Caco-2 (cell line): ENCODE measurements around the gene UBE2J2. TPM values are rescaled to one million over a fixed set of nuclear protein-coding genes. Genes with fewer than 3 reads are reported as not detected.

ENCODE experiments used
- BruUV-seq: library from RNA; stranded (reverse); fragments of 400-500 nt; replicated peaks from 2 replicates; lab custom pipeline; 2021; lab: Mats Ljungman, UMichigan
- CTCF ChIA-PET: fragments of 300-600 bp; sonication (Branson Sonifier 250); formaldehyde crosslinking; loops from one replicate; lab custom pipeline; 2022; ENCODE audit warnings: antibody characterized with exemption; lab: Charles Lee
- POLR2A ChIA-PET: fragments of 300-600 bp; sonication (Branson Sonifier 250); formaldehyde crosslinking; loops from one replicate; lab custom pipeline; 2022; ENCODE audit warnings: antibody characterized with exemption; lab: Charles Lee
- DNase-seq, 2 experiments: peaks; one replicate each; pipeline versions ENCODE4 v3.0.0 to v3.0.0-alpha.2; 2020 to 2022
- H3K27me3 ChIP-seq: replicated peaks from 2 replicates; pipeline ENCODE4 v1.6.0; 2011; ENCODE audit warnings: low read length; ENCODE audit not compliant: control insufficient read depth, insufficient read depth
- H3K36me3 ChIP-seq: 2 replicates; pipeline ENCODE4 v1.5.1; 2011; ENCODE audit warnings: low read length; ENCODE audit not compliant: control insufficient read depth, insufficient read depth
- H3K4me1 ChIP-seq: fragments of 250-450 bp; sonication (Bioruptor Pico); 2 replicates; pipeline ENCODE4 v1.5.1; 2020; ENCODE audit warnings: mild to moderate bottlenecking
- H3K4me3 ChIP-seq: 2 replicates; pipeline ENCODE4 v1.5.1; 2011; ENCODE audit warnings: low read depth, mild to moderate bottlenecking, control low read depth, low read length
- H3K9me3 ChIP-seq: fragments of 250-450 bp; sonication (Bioruptor Pico); 2 replicates; pipeline ENCODE4 v1.5.1; 2020; ENCODE audit warnings: mild to moderate bottlenecking, moderate library complexity
- H3K27ac Mint-ChIP-seq: one replicate; pipeline ENCODE4 v1.8.0; 2022; ENCODE audit warnings: mixed read lengths; ENCODE audit not compliant: unreplicated experiment
- H3K27me3 Mint-ChIP-seq: one replicate; pipeline ENCODE4 v1.8.0; 2022; ENCODE audit warnings: mixed read lengths; ENCODE audit not compliant: insufficient read depth, unreplicated experiment
- H3K36me3 Mint-ChIP-seq: one replicate; pipeline ENCODE4 v1.8.0; 2022; ENCODE audit warnings: mild to moderate bottlenecking, mixed read lengths; ENCODE audit not compliant: insufficient read depth, unreplicated experiment
- H3K4me1 Mint-ChIP-seq: one replicate; pipeline ENCODE4 v1.8.0; 2022; ENCODE audit warnings: low read depth, mixed read lengths; ENCODE audit not compliant: unreplicated experiment
- H3K4me3 Mint-ChIP-seq: one replicate; pipeline ENCODE4 v1.8.0; 2022; ENCODE audit warnings: mild to moderate bottlenecking, moderate library complexity, mixed read lengths; ENCODE audit not compliant: unreplicated experiment
- H3K9me3 Mint-ChIP-seq: one replicate; pipeline ENCODE4 v1.8.0; 2022; ENCODE audit warnings: mixed read lengths; ENCODE audit not compliant: unreplicated experiment
- intact Hi-C: fragments of 100-400 bp; cut with micrococcal nuclease; formaldehyde crosslinking; loops from one replicate; pipeline ENCODE4 v1.10.0; 2022; ENCODE audit not compliant: unreplicated experiment
- total RNA-seq: library from RNA; stranded (reverse); gene quantifications from 2 replicates; pipeline ENCODE4 v1.2.3, GENCODE V29; 2022
- TF ChIP-seq, protein P1 (sequence below), 2 experiments: fragments of 200-600 bp in 1 of 2; IDR thresholded peaks; 1 replicate in 1 of 2; 2 replicates in 1 of 2; pipeline versions ENCODE4 v1.5.1 to v1.8.0; 2011 to 2022; ENCODE audit warnings: antibody characterized with exemption in 1 of 2, control low read depth in 1 of 2, inconsistent platforms in 1 of 2, low read depth in 1 of 2, low read length in 1 of 2, mild to moderate bottlenecking in 1 of 2, moderate library complexity in 1 of 2; ENCODE audit not compliant: insufficient read depth in 1 of 2, severe bottlenecking in 1 of 2, unreplicated experiment in 1 of 2

Gene UBE2J2
- total RNA-seq, 1 experiment from 2014 or later: 57.2 TPM

DNA sequence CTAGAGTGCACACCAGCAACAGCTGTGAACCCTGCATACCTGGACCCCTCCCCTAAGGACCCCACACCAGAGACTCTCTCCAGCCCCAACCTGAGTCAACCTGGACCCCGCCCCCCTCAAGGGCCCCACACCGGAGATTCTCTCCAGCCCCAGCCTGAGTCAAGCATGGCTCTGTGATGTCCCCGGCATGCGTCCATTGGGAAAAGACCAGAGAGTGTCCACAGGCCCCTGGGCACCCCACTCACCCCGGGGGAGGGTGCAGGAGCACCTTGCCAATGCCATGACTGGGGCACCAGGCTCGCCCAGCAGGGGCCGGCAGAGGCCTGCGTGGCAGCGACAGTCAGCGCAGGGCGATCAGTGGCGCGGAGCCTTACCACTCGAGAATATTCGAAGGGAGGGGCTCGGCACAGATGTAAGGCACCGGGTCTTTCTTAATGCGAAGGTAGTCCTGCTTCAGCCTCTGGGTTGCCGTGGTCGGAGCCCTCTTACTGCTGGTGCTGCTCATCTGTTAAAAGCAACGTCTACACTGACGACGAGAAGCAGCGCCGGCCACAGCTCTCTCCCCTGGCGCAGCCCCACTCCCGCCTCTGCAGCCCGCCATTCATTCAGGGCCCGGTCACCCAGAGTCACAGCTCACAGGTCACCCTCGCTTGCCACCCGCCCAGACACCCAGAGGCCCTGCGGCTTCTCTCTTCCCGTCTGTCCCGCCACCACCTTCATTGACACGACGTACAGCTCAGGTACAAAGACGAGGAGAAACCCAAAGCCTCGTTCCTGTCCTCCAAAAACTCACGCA is 6.0 kb downstream of the UBE2J2 start:
- no peak overlapping the region for H3K4me3 Mint-ChIP-seq
- Histone ChIP-seq H3K4me3 (no peak overlapping the region), H3K36me3 (no peaks in the 10 kb centered on the region; the same call in none of the 2 replicates), H3K27me3 (no peaks in the 10 kb centered on the region), H3K4me1 (no peaks in the 10 kb centered on the region), H3K9me3 (no peaks in the 10 kb centered on the region)
- POLR2A ChIA-PET: no interaction called here
- no peaks in the 10 kb centered on the region for H3K4me1 Mint-ChIP-seq
- H3K36me3 Mint-ChIP-seq: peaks cover 65% of the 10 kb centered on the region
- DNase-seq: no peak
- CTCF ChIA-PET: no interaction called here
- TF ChIP-seq, protein P1, sequence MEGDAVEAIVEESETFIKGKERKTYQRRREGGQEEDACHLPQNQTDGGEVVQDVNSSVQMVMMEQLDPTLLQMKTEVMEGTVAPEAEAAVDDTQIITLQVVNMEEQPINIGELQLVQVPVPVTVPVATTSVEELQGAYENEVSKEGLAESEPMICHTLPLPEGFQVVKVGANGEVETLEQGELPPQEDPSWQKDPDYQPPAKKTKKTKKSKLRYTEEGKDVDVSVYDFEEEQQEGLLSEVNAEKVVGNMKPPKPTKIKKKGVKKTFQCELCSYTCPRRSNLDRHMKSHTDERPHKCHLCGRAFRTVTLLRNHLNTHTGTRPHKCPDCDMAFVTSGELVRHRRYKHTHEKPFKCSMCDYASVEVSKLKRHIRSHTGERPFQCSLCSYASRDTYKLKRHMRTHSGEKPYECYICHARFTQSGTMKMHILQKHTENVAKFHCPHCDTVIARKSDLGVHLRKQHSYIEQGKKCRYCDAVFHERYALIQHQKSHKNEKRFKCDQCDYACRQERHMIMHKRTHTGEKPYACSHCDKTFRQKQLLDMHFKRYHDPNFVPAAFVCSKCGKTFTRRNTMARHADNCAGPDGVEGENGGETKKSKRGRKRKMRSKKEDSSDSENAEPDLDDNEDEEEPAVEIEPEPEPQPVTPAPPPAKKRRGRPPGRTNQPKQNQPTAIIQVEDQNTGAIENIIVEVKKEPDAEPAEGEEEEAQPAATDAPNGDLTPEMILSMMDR (IDR thresholded peaks at IDR 0.05; ENCODE audit: insufficient read depth in 1 of 2, low read depth in 1 of 2, low read length in 1 of 2, severe bottlenecking in 1 of 2, unreplicated experiment in 1 of 2): no peak
- no TSS peak for BruUV-seq
- intact Hi-C loops: no loop called here
- H3K27me3 Mint-ChIP-seq: no peaks in the 10 kb centered on the region
- H3K27ac Mint-ChIP-seq: no peak overlapping the region
- no peaks in the 10 kb centered on the region for H3K9me3 Mint-ChIP-seq

DNA sequence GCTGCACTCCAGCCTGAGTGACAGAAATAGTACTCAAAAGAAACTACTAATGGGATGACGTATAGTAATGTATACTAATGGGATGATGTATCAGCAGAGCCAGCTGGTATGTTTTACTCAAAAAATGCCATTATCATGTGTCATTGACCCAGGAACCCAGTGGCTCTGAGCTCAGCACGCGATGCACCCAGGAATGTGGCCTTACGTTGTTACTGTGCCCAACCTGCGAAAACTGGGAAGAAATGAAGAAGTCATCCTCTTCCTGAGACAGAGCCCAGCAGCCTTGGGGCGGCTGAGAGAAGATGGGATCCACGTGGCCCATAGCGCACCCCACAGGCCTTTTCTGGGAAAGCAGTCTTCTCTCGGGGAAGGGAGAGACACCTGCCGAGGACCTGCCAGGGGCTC is 8.8 kb downstream of the UBE2J2 start:
- Histone ChIP-seq H3K27me3 (no peaks in the 10 kb centered on the region), H3K4me1 (no peaks in the 10 kb centered on the region), H3K36me3 (no peaks in the 10 kb centered on the region; the same call in none of the 2 replicates), H3K4me3 (no peak overlapping the region), H3K9me3 (no peaks in the 10 kb centered on the region)
- Mint-ChIP-seq H3K27ac (no peak overlapping the region), H3K4me3 (no peak overlapping the region), H3K36me3 (peaks cover 69% of the 10 kb centered on the region), H3K9me3 (no peaks in the 10 kb centered on the region), H3K4me1 (no peaks in the 10 kb centered on the region), H3K27me3 (no peaks in the 10 kb centered on the region)
- TF ChIP-seq, protein P1 (IDR thresholded peaks at IDR 0.05; ENCODE audit: insufficient read depth in 1 of 2, low read depth in 1 of 2, low read length in 1 of 2, severe bottlenecking in 1 of 2, unreplicated experiment in 1 of 2): no peak
- intact Hi-C loops: no loop called here
- DNase-seq: no peak
- ChIA-PET CTCF (interaction anchor here (0.5 kb wide), 1 partner anchor 9 kb away, joined by 3 read pairs; no protein-coding TSS in a partner anchor), POLR2A (no interaction called here)
- no TSS peak for BruUV-seq

DNA sequence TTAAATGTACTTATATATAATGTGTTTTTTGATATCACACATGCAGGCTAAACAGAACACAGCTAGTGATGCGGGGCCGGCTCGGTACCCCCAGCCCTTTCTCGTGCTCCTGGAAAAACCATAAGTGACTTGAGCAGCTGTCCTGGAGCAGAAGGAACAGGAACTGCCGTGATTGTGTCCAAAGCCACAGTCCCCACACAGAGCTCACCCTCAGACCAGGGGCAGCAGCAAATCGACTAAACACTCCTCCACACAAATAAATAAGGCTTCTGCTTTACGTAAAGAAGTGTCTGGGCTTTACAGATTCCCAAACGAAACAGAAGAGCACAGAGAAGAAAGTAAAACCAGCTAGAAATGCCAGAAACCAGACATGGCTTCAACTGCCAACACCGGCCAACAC is 9.6 kb downstream of the UBE2J2 start:
- H3K36me3 ChIP-seq: no peaks in the 10 kb centered on the region; the same call in none of the 2 replicates
- Mint-ChIP-seq H3K4me3 (no peak overlapping the region), H3K4me1 (no peaks in the 10 kb centered on the region), H3K36me3 (peaks cover 73% of the 10 kb centered on the region), H3K27ac (no peak overlapping the region), H3K27me3 (no peaks in the 10 kb centered on the region), H3K9me3 (no peaks in the 10 kb centered on the region)
- no peak for DNase-seq
- TF ChIP-seq, protein P1 (IDR thresholded peaks at IDR 0.05; ENCODE audit: insufficient read depth in 1 of 2, low read depth in 1 of 2, low read length in 1 of 2, severe bottlenecking in 1 of 2, unreplicated experiment in 1 of 2): no peak
- BruUV-seq: no TSS peak
- intact Hi-C loops: no loop called here
- H3K9me3 ChIP-seq: no peaks in the 10 kb centered on the region
- no peaks in the 10 kb centered on the region for H3K27me3 ChIP-seq
- H3K4me1 ChIP-seq: no peaks in the 10 kb centered on the region
- H3K4me3 ChIP-seq: no peak overlapping the region
- CTCF ChIA-PET: no interaction called here
- POLR2A ChIA-PET: no interaction called here
